Measurements from ENCODE around the gene SHISA8. TPM values are rescaled to one million over a fixed set of nuclear protein-coding genes. Genes with fewer than 3 reads are reported as not detected.

SHISA8 gene
- total and polyA plus RNA-seq, 4 donors: not detected

DNA sequence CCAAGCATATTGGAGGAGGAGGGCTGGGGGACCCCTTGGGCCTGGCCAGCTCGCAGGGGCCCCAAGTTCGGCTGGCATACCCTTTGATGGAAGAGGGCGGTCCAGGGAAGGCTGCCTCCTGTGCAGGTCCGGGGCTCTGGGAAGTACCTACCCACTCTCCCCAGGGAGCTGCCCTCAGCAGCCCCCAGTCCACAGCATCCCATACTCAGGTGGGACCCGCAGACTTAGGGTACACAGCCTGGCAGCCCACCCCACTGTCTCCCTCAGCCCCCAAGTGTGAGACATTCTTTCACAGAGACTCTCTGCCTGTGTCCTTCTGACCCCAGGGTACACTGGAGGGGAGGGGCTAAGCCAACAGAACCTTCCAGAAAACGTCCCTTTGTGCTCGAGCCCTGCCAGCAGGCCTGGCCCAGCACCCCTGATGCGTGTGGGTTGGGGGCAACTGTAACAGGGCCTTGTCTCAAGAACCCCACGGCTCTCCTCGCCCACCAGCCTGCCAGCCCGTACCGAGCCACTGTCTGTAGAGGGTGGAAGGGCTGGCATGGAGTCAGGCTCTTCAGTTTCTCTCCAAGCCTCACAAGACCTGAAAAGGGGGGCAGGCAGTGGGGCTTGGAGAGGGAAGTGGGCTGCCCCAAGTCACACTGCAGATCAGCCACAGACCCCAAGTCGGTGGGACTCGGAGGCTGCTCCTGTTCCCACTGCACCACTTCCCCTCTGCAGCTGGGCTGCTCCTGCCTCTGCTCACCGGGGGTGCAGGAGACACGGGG lies 18.7 kb upstream of the SHISA8 start:
- WGBS: 89% methylated on average over 16 of the region's 16 CpGs
- no peak for DNase-seq (ENCODE audit: low spot score)
- Histone ChIP-seq H3K4me1 (ENCODE audit: control insufficient read depth in 4 of 4, insufficient read depth in 4 of 4, low read length in 3 of 4) (no peaks in the 10 kb centered on the region), H3K36me3 (ENCODE audit: control insufficient read depth in 4 of 4, insufficient read depth in 3 of 4, low read depth in 1 of 4, low read length in 3 of 4) (no peaks in the 10 kb centered on the region), H3K27me3 (ENCODE audit: control insufficient read depth in 4 of 4, insufficient read depth in 4 of 4, low read length in 3 of 4) (no peaks in the 10 kb centered on the region), H3K27ac (ENCODE audit: low read depth in 1 of 2, low read length in 2 of 2) (no peak overlapping the region), H3K9me3 (ENCODE audit: control insufficient read depth in 4 of 4, low read length in 3 of 4) (no peaks in the 10 kb centered on the region), H3K9ac (ENCODE audit: low read depth in 1 of 2, low read length in 2 of 2) (no peak overlapping the region), H3K4me3 (ENCODE audit: low read depth in 1 of 3, low read length in 3 of 3) (no peak overlapping the region)
- TF ChIP-seq JUND (IDR thresholded peaks at IDR 0.05) (no peak), FOXA2 (IDR thresholded peaks at IDR 0.05) (no peak), YY1 (IDR thresholded peaks at IDR 0.05) (no peak), CTCF (IDR thresholded peaks at IDR 0.05; ENCODE audit: low read depth, low read length, missing input control) (no peak), ZBTB33 (IDR thresholded peaks at IDR 0.05) (no peak), RAD21 (IDR thresholded peaks at IDR 0.05) (no peak), MAX (IDR thresholded peaks at IDR 0.05) (no peak), RXRA (IDR thresholded peaks at IDR 0.05) (no peak), FOXA1 (IDR thresholded peaks at IDR 0.05) (no peak), TAF1 (conservative IDR thresholded peaks at IDR 0.05) (no peak)
- TF ChIP-seq, protein P1, sequence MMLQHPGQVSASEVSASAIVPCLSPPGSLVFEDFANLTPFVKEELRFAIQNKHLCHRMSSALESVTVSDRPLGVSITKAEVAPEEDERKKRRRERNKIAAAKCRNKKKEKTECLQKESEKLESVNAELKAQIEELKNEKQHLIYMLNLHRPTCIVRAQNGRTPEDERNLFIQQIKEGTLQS (IDR thresholded peaks at IDR 0.05): no peak

GRCh38 chr22:41932353-41932752 lies 17.5 kb upstream of the SHISA8 start:
- DNase-seq (ENCODE audit: low spot score): no peak
- no peak overlapping the region for H3K27ac ChIP-seq (ENCODE audit: low read depth in 1 of 2, low read length in 2 of 2)
- H3K9me3 ChIP-seq (ENCODE audit: control insufficient read depth in 4 of 4, low read length in 3 of 4): no peaks in the 10 kb centered on the region
- WGBS: 98% methylated on average over 12 of the region's 12 CpGs
- H3K4me1 ChIP-seq (ENCODE audit: control insufficient read depth in 4 of 4, insufficient read depth in 4 of 4, low read length in 3 of 4): no peaks in the 10 kb centered on the region
- H3K27me3 ChIP-seq (ENCODE audit: control insufficient read depth in 4 of 4, insufficient read depth in 4 of 4, low read length in 3 of 4): no peaks in the 10 kb centered on the region
- TF ChIP-seq, protein P1 (IDR thresholded peaks at IDR 0.05): no peak
- TF ChIP-seq, protein P2, sequence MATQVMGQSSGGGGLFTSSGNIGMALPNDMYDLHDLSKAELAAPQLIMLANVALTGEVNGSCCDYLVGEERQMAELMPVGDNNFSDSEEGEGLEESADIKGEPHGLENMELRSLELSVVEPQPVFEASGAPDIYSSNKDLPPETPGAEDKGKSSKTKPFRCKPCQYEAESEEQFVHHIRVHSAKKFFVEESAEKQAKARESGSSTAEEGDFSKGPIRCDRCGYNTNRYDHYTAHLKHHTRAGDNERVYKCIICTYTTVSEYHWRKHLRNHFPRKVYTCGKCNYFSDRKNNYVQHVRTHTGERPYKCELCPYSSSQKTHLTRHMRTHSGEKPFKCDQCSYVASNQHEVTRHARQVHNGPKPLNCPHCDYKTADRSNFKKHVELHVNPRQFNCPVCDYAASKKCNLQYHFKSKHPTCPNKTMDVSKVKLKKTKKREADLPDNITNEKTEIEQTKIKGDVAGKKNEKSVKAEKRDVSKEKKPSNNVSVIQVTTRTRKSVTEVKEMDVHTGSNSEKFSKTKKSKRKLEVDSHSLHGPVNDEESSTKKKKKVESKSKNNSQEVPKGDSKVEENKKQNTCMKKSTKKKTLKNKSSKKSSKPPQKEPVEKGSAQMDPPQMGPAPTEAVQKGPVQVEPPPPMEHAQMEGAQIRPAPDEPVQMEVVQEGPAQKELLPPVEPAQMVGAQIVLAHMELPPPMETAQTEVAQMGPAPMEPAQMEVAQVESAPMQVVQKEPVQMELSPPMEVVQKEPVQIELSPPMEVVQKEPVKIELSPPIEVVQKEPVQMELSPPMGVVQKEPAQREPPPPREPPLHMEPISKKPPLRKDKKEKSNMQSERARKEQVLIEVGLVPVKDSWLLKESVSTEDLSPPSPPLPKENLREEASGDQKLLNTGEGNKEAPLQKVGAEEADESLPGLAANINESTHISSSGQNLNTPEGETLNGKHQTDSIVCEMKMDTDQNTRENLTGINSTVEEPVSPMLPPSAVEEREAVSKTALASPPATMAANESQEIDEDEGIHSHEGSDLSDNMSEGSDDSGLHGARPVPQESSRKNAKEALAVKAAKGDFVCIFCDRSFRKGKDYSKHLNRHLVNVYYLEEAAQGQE (IDR thresholded peaks at IDR 0.05): no peak
- TF ChIP-seq JUND (IDR thresholded peaks at IDR 0.05) (no peak), GABPA (IDR thresholded peaks at IDR 0.05 in 1 of 2, conservative IDR thresholded peaks at IDR 0.05 in 1 of 2) (no peak), EGR1 (IDR thresholded peaks at IDR 0.05; ENCODE audit: low read depth in 2 of 2) (no peak), FOXA2 (IDR thresholded peaks at IDR 0.05) (no peak), NR2F2 (IDR thresholded peaks at IDR 0.05) (no peak), YY1 (IDR thresholded peaks at IDR 0.05) (no peak)
- H3K36me3 ChIP-seq (ENCODE audit: control insufficient read depth in 4 of 4, insufficient read depth in 3 of 4, low read depth in 1 of 4, low read length in 3 of 4): no peaks in the 10 kb centered on the region
- no peak overlapping the region for H3K4me3 ChIP-seq (ENCODE audit: low read depth in 1 of 3, low read length in 3 of 3)
- no peak overlapping the region for H3K9ac ChIP-seq (ENCODE audit: low read depth in 1 of 2, low read length in 2 of 2)
